Activated CD4-positive, CD25-positive, alpha-beta regulatory T cell (primary cell): ENCODE measurements around the gene KSR2.
"Not testable (repeated sequence)": the region's sequence is repeated elsewhere in the genome, so short reads cannot be mapped to it uniquely, and the experiment has no call there.

Source experiments
- DNase-seq, 4 experiments: peaks; one replicate each; lab custom pipeline; 2025; lab: John Stamatoyannopoulos, UW

Gene KSR2

DNA sequence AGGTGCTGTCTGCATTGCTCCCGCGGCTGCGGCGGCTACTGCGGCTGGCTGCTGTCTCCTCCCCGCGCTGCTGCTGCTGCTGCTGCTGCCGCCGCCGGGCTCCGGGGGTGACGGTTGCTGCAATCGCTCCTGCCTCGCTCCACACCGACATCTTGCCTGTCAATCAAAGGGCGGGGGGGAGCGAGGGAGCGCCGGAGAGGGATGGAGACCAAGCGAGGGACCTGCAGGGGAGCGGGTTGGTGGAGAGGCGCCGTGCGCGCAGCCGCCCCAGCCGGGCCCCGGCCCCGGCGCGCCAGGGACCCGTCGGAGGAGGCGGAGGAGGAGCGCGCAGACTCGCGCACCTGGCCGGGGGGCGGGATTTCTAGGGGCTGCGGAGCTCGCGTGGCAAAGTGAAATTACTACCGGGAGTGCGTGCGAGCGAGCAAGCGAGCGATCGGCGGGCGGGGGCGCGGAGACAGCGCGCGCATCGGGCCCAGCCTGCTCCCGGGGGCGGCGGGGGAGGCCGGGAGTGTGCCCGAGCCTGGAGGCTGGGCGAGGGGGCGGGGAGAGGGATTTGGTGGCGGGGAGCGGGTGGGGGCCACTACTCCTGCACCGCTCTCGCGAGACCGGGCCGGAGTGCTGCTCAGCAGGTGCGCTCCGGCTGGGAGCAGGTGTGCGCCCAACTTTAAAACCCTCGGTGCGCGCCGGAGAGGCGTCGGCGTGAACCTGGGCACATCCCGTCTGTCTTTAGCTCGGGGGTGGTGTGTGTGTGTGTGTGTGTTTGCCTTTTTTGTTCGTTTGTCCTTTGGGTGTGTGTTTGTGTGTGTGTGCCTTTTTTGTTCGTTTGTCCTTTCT is at the start of gene KSR2:
TSS of gene KSR2 (minus strand) at position 165 of the 834 bp plus-strand sequence. CDS start 735 bp downstream, outside the sequence.
- DNase-seq: peak in 2 of 4 experiments; percentile 1 to 3

DNA sequence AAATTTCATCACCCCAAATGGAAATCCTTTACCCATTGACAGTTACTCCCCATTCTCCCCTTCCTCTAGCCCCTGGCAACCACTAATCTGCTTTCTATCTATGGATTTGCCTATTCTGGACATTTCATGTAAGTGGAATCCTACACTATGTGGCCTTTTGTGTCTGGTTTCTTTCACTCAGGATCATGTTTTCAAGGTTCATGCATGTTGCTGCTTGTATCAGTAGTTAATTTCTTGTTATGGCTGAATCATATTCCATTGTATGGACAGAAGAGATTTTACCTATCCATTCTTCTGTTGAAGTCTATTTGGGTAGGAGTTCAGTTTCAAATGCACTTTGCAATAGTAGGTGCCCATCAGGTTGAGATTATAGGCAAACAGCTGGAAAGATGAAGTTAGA is 49.1 kb upstream of the KSR2 start:
- no peak for DNase-seq

DNA sequence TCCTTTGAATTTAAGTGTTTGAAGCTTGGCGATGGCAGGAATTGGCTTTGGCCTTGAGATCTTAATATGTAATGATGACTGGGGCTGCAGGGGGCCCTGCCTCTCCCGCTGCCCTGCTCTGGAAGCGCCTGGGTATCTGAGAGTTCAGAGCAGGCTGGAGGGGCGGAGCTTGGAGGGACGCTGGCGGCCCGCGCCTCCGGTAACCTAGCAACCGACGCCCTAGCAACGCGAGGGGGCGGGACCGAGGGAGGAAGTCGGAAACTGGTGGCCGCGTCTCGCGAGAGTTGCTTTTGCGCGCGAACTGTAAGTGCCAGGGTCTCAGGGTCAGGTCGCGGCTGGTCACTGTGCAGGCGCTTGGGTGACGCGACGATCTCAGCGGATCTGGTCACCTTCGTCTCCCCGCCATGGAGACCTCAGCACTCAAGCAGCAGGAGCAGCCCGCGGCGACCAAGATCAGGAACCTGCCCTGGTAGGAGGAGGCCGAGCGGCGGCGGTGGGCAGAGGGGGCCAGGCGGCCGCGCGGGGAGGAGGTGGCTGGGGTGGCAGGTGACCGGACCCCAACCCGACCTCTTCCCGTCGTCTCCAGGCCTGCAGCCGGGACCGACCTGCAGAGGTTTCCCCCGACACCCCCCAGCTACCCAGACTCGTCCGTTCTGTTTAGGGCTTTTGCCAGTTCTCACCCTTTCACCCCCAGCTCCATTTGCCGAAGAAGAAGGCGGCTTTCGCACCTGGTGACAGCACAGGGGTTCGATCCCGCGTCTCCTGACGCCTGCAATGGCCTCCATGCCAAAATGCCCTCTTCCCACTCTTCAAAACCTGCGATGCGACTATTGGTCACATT is 47.9 kb upstream of the KSR2 start, which contains the start of gene RFC5:
TSS of gene RFC5 (plus strand) at position 280 of the 841 bp plus-strand sequence. CDS start at position 405, 125 bp downstream.
- peak; percentile 92 to 97 (median 94) for DNase-seq

DNA sequence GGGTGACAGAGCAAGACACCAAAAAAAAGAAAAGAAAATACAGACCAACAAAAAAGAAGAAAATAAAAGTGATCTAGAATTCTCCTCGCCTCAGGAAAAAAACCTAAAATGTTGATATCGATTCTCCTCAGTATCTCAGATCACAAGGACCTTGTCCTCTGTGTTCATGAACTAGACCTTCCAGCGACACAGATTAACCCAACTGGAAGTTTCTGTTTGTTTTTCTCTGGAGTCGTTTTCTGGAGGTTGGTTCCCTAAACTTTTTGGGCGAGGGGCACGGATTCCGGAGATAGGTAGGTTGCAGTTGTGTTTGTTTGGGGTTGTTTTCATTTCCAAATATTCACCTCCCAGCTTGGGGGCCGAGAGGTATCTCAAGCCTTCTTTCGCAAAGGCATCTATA is 47.2 kb upstream of the KSR2 start:
- no peak for DNase-seq

DNA sequence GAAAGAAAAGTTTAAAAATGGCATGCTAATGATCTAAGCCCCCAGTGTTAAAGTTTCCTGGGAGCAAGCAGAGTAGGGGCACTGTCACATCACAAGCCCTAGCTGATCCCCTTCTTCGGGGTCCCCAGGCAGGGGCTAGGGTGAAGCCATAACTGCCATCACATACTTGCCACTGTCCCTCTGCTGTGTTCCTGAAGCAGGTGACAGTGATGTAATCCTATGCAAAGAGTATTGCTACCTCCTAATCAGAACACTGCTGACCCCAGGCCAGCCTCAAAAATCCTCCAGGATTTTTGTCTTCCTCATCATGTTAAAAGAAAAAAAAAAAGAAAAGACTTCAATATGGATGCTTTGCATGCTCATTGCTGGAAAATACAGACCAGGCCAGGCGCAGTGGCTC is 46.5 kb upstream of the KSR2 start:
- no peak for DNase-seq

DNA sequence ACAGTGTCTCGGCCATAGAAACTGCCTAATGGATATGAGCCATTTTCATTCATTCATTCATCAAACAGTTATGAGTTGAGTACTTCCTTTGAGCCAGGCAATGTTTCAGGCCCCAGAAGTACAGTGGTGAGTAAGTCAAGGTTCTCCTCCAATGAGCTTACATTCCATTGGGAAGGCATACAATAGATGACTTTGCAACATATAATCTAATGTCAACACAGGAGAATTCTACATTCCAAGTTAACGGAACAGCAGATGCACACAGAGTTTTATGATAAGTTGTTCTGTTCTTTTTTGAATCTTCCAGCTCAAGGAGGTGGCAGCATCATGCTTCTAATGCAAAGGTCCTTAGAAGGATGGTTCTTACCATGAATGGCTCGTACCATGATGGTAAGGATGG is 44.5 kb upstream of the KSR2 start:
- DNase-seq: no peak

DNA sequence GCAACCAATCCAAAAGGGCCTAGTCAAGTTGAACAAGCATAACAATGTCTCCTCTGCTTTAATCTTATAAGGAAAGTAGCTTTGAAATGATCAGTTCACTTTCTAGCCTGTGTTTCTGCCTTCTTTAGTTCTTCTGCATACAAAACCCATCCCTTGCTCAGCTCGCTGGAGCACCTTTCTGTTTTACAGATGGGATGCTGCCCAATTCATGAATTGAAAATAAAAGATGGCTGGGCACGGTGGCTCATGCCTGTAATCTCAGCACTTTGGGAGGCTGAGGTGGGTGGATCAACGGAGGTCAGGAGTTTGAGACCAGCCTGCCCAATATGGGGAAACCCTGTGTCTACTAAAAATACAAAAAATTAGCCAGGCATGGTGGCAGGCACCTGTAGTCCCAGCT is 43.2 kb upstream of the KSR2 start:
- DNase-seq: no peak

DNA sequence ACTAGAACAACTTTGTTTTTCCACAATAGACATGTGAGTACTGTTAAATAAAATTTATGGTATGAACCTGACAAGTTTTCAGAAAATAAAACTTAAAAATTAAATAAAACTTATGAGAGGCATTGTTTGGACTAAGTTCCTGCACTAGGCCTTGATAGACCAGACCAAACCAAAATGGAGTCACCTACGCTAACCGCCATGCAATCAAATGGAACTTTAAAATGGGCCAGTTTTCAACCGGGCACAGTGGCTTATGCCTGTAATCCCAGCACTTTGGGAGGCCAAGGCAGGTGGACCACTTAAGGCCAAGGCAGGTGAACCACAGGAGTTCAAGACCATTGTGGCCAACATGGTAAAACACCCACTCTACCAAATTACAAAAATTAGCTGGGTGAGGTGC is 42.6 kb upstream of the KSR2 start:
- no peak for DNase-seq

DNA sequence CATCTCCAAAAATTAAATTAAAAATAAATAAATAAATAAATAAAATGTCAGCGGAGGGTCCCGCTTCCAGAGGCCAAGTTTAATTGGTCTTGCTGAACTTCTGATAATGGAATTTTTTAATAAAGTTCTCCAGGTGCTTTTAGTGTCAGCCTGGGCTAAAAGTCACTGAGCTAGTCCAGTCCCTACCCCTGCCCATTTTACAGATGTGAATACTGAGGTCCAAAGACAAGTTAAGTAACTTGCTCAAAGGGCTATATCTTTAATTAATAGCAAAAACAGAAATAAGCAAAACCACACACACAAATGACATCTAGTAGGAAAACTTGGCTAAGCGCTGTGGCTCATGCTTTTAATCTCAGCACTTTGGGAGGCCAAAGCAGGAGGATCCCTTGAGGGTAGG is 42.1 kb upstream of the KSR2 start:
- no peak for DNase-seq

DNA sequence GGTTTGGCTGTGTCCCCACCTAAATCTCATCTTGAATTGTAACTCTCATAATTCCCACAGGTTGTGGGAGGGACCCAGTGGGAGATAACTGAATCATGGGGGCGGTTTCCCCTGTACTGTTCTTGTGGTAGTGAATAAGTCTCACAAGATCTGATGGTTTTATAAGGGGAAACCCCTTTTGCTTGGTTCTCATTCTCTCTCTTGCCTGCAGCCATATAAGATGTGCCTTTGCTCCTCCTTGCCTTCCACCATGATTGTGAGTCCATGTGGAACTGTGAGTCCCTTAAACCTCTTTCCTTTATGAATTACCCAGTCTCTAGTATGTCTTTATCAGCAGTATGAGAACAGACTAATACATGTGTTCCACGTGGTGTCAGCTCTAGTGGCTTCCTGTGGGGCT is 31.0 kb upstream of the KSR2 start:
- not testable (repeated sequence) for DNase-seq

DNA sequence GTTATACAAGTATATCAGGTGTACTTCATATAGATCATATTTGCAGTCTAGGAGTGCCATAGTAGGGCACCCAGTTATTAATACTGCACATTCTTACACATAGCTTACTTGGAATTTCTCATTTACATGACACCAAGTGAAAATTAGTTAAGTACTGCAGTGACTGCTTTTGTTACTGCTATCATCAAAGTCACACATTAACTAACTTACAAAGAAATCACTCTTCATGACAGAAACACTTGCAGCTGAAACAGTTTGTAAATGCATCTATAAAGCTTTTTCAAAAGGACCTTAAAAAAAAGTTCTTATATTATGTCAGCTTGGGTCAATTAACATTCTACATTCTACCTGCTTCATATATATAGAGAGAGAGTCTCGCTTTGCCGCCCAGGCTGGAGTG is 29.9 kb upstream of the KSR2 start:
- DNase-seq: no peak

DNA sequence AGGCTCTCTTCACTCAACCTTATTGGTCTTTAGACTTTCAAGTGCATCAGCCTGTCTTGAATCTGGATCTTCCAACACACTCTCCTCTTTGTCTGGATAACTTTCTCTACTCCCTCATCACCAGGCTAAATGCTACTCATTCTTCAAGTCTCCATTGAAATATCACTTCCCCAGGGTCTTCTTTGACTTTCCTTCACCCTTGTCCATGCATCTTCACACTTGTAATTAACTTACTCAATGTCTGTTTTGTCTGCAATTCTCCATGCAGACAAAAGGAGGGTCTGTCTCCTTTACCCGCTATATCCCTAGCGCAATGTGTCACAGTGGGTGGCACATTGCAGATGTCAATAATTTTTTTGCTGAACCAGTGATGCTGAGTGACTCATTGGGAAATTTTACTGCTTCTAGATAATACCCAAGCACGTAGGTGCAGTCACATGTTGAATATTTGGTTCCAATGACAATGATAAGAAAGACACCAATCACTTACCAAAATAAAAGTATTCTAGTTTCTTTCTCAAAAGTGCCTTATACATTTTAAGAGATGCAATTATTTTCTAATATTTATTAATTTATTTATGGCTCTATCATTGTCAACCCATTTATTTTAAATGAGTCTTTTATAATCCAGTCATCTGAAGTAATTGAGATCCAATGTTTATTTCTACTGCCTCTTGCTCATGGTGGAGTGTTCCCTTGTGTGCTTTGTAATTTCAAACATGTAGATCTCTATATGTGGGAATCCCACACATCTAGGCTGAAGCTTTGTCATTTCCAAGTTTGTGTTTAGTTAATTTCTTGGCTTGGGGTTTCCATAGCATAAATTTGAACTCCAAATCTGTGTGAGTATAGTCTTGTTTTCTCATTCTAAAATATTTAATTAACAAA is 26.0 kb upstream of the KSR2 start:
- no peak for DNase-seq

DNA sequence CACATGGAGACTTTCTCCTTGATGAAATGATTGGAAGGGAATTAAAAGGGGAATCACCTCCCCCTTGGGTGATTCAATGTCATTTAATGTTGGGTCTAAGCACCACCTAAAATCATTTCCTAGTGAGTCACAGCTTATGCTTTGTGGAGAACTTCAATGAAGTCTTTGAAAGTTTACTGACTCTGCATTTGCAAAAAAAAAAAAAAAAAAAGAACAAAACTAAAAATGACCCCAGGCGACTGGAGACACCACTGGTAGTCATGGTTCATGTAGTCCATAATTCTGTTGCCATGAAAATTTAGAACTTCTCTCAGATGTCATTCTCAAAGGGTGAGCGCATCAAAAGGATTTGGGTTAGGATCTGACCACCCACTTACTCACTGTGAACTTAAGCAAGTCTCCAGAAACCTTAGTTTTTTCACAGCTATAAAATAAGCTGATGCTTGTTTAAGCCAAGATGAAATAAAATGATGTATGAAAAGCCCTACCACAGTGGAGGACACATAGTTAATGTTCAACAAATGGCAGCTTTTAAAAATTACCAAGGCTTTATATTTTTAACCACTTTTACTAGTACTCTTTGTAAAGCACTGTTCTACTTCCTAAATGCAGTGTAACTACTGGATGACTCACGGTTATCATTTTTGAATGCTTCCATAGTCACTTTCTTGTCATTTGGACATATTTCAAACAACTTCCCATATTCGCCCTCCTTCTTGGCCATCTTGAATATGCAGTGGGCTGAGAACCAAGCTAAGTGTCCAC is 18.1 kb upstream of the KSR2 start:
- no peak for DNase-seq

DNA sequence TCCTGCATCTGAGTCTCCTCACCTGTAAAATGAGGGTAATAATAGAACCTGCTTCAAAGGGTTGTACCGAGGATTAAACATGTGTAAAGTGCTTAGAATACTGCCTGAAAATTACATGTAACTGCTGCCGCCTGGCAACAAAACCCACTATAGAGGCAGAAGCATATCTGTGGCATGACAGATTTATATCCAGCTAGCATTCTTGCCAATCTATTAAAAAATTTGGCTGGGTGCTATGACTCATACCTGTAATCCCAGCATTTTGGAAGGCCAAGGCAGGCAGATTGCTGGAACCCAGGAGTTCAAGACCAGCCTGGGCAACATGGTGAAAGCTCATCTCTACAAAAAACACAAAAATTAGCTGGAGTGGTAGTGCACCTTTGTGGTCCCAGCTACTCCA is 16.4 kb upstream of the KSR2 start:
- DNase-seq: no peak

DNA sequence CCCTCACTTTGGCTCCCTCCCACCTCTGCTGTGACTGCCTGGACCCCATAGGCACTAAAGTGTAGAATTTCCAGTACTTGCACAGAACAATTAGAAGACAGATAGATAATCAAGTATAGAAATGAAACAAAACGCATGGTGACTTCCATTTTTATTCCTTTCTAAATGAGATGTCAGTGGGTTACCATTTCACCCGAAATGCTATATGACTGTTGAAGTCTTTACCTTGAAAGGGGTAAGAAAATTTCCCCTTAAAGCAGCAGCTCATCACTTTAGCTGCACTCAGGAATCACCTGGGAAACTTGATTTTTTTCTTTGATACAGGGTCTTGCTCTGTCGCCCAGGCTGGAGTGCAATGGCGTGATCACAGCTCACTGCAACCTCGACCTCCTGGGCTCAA is 12.5 kb upstream of the KSR2 start:
- DNase-seq: no peak

DNA sequence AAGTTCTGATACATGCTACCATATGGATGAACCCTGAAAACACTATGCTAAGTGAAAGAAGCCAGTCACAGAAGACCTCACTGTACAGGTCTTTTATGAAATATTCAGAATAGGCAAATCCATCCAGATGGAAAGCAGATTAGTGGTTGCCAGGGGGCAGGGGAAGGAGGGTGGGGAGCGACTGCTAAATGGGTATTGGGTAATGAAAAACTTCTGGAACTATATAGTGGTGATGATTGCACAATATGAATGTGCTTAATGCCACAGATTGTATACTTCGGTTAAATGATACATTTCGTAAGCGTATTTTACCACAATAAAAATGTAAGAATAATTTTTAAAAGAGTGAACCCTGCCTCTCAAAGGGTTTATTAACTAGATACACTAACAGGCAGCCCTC is 11.8 kb upstream of the KSR2 start:
- DNase-seq: no peak

DNA sequence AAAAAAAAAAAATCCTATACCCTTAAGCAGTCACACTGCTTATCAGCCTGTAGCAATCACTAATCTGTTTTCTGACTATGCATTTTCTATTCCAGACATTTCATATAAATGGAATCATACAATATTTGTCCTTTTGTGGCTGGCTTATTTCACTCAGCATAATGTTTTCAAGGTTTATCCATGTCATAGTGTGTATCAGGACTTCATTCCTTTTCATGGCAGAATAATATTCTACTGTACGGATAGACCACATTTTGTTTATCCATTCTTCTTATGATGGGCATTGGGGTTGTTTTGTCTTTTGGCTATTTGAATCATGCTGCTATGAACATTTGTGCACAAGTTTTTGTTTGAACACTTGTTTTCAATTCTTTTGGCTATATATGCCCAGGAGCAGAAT is 8.6 kb upstream of the KSR2 start:
- no peak for DNase-seq

DNA sequence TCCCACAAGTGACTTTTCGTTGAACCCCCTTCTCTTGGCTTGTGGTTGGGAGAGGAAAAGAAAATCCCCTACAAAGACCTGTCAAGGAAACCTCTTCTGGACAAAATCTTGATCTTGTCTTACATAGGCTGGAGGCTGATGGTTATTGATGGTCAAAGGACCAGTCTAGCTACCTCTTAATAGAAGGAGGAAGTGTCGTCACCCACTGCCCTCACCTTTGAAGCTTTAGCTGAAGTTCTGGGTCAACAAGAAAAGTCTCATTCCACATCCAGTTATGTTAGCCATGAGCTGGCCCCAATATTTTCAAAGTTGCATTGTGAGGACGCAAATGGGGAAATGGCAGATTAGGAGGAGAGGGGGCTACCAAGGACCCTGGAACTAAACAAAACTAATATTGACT is 6.2 kb upstream of the KSR2 start:
- DNase-seq: no peak

DNA sequence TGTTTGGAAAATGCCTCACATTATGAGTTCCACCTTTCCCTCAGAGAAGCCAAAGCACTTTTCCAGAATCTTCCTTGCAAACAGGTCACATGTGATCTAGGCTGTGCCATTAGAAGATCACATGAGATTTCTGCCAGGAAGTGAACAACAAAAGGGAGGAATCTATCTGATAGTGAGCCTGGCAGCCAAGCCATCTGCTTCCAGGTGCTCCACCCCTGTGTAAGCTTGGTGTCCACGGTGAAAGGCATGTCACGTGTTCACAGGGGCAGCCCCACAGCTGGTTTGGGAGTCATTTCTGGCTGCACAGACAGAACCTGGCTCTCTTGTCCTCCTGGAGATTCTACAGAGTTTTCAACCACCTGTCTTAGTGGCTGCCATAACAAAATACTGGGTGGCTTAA is 3.5 kb upstream of the KSR2 start:
- no peak for DNase-seq

DNA sequence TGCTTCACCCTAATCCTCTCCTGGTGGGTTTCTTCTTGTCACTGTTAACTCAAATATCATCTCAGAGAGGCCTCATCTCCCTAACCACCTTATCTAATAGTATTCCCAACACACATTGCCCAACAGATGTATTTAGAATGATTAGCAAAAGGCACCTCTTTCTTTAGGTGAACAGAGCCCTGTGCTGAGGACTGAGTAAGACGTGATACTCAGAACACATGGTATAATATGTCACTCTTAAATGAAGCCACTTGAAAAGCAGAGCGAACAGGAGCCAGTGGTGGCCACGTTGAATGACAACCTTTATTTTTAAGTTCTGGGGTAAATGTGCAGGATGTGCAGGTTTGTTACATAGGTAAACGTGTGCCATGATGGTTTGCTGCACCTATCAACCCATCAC is 1.5 kb upstream of the KSR2 start:
- DNase-seq: no peak

DNA sequence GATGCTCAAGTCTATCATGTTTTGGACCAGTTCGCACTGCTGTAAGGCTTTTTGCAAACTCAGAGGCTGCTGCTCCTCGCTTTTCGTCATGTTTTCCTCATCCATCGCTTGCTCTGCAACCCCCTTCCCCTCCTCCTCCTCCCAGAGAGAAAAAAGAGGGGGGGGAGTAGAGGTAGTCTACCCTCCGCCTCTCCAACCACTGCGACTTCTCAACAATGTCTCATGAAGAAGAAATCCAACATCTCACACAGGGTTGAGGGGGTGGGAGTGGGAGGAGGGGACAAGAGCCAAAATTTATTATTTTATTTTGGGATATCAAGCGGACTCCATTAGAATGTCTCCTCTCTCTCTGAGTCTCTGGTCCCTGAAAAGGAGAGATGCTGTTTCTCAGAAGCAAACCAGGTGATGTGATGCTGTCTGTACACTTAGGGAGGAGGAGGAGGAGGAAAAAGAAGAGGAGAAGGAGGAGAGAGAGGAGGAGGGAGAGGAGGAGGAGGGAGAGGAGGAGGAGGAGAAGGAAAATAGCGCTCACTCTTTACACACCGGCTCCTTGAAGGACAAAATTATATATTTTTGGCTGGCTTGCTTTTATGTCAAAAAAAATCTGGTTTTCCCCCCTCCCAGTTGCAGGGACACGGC is 520 bp downstream of the KSR2 start:
- DNase-seq: no peak
